Measurements from ENCODE around the gene RGN.
"Not testable (repeated sequence)": the region's sequence is repeated elsewhere in the genome, so short reads cannot be mapped to it uniquely, and the experiment has no call there.

The RGN gene

DNA sequence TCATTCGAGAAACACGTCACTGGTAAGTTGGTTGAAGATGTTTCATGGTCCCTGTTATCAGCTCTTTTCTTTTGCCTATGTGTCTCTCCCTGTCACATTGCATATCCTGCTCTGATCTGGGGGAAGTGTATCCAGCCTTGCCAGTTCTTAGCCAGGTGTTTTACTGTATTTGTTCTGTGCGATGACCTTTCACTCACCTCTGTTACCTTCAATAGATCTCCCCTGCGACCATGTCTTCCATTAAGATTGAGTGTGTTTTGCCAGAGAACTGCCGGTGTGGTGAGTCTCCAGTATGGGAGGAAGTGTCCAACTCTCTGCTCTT is 2.6 kb downstream of the RGN start:
- no peaks in the 10 kb centered on the region for H3K36me3 ChIP-seq (ENCODE audit: control insufficient read depth, insufficient read depth, low read length)
- peaks cover 6% of the 10 kb centered on the region for H3K4me1 ChIP-seq (ENCODE audit: control insufficient read depth, insufficient read depth, low read length, poor library complexity, severe bottlenecking)
- WGBS, 2 experiments (ENCODE audit: insufficient coverage in 2 of 2) = no CpG with 5 or more reads among the region's 5 CpGs
- no peaks in the 10 kb centered on the region for H3K9me3 ChIP-seq (ENCODE audit: control insufficient read depth, low read length)
- H3K4me3 ChIP-seq (ENCODE audit: extremely low read depth, insufficient read depth, low read length, poor library complexity, severe bottlenecking) = no peak overlapping the region
- no peak overlapping the region for H3K27ac ChIP-seq (ENCODE audit: low read depth, low read length, severe bottlenecking)

DNA sequence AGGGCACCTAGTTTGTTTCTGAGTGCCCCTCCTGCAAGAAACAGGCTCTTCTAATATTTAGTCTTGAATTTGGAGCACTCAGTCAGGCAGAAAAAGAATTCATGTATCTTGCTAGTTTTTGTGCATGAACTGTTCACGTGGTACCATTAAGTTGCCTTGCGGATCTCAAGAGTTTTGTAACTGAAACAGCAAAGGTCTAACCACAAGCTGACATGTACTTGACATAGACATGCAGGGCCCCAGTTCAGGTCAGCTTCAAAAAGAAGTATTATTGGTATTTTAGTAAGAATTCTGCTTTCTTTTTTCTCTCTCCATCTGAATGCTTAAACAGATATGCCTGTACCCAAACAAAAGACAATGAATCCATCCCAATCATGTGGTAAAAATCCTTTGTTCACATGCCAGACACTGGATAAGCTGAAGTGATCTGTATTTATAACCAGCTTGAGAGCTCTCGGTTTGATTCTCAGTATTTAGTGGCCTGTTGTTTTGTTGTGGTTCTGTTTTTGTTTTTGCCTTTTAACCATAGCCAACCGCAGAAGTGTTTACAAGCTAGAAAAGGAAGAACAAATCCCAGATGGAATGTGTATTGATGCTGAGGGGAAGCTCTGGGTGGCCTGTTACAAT is 13.0 kb downstream of the RGN start:
- H3K4me1 ChIP-seq (ENCODE audit: control insufficient read depth, insufficient read depth, low read length, poor library complexity, severe bottlenecking) = peaks cover 2% of the 10 kb centered on the region
- H3K4me3 ChIP-seq (ENCODE audit: extremely low read depth, insufficient read depth, low read length, poor library complexity, severe bottlenecking) = no peak overlapping the region
- WGBS, 2 experiments (ENCODE audit: insufficient coverage in 2 of 2) = 0% methylated on average over 1 of the region's 4 CpGs; no CpG with 5 or more reads in 1 of the 2 experiments
- no peaks in the 10 kb centered on the region for H3K9me3 ChIP-seq (ENCODE audit: control insufficient read depth, low read length)
- H3K27ac ChIP-seq (ENCODE audit: low read depth, low read length, severe bottlenecking) = peak overlapping the region; percentile 29
- no peaks in the 10 kb centered on the region for H3K36me3 ChIP-seq (ENCODE audit: control insufficient read depth, insufficient read depth, low read length)

DNA sequence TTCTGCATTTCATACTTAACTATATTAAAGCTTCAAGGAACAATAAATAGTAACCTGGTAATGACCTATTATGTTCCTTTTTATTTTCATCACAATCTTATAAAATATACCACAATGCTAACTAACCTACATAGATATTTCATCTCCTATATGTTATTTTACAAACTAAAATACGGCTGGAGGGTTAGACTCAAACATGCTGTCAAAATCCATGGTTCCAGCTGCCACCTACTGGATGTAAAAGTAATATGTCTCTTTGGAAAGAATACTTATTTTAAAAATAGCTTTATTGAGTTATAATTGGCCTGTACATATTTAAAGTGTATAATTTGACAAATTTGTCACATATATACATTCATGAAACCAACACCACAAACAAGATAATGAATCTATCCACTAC is 15.0 kb downstream of the RGN start:
- no CpG with 5 or more reads among the region's 1 CpG for WGBS, 2 experiments (ENCODE audit: insufficient coverage in 2 of 2)
- Histone ChIP-seq H3K9me3 (ENCODE audit: control insufficient read depth, low read length) (no peaks in the 10 kb centered on the region), H3K4me3 (ENCODE audit: extremely low read depth, insufficient read depth, low read length, poor library complexity, severe bottlenecking) (no peak overlapping the region), H3K27ac (ENCODE audit: low read depth, low read length, severe bottlenecking) (no peak overlapping the region), H3K4me1 (ENCODE audit: control insufficient read depth, insufficient read depth, low read length, poor library complexity, severe bottlenecking) (peaks cover 2% of the 10 kb centered on the region), H3K36me3 (ENCODE audit: control insufficient read depth, insufficient read depth, low read length) (no peaks in the 10 kb centered on the region)

DNA sequence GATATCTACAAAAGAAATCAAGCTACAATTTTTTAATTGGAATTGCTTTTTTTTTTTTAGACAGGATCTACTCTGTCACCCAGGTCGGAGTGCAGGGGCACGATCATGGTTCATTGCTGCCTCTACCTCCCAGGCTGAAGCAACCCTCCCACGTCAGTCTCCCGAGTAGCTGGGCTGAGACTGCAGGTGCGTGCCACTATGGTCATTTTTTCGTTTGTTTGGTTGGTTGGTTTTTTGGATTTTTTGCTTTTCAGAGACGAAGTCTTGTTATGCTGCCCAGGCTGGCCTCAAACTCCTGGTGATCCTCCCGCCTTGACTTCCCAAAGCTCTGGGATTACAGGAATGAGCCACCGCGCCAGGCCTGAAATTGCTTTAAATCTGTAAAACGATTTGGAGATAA is 15.6 kb downstream of the RGN start:
- Histone ChIP-seq H3K4me1 (ENCODE audit: control insufficient read depth, insufficient read depth, low read length, poor library complexity, severe bottlenecking) (peaks cover 2% of the 10 kb centered on the region), H3K4me3 (ENCODE audit: extremely low read depth, insufficient read depth, low read length, poor library complexity, severe bottlenecking) (no peak overlapping the region), H3K9me3 (ENCODE audit: control insufficient read depth, low read length) (no peaks in the 10 kb centered on the region), H3K36me3 (ENCODE audit: control insufficient read depth, insufficient read depth, low read length) (no peaks in the 10 kb centered on the region), H3K27ac (ENCODE audit: low read depth, low read length, severe bottlenecking) (no peak overlapping the region)
- 40 to 89% methylated on average over 2 to 3 of the region's 11 CpGs for WGBS, 2 experiments (ENCODE audit: insufficient coverage in 2 of 2)

DNA sequence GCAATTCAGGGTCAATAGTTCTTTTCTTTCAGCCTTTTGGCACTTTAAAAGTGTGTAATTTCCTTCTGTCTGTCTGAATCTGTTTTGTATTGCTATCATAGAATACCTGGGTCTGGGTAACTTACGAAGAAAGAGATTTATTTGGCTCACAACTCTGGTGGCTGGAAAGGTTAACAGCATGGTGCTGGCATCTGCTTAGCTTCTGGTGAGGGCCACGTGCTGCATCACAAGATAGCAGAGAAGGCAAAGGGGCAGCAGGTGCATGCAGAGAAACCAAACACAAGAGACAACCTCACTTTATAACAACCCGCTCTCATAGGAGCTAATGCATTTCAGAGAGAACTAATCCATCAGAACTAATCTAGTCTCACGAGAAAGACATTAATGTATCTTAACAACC is 18.8 kb downstream of the RGN start:
- Histone ChIP-seq H3K4me3 (ENCODE audit: extremely low read depth, insufficient read depth, low read length, poor library complexity, severe bottlenecking) (no peak overlapping the region), H3K36me3 (ENCODE audit: control insufficient read depth, insufficient read depth, low read length) (no peaks in the 10 kb centered on the region), H3K9me3 (ENCODE audit: control insufficient read depth, low read length) (no peaks in the 10 kb centered on the region), H3K27ac (ENCODE audit: low read depth, low read length, severe bottlenecking) (no peak overlapping the region), H3K4me1 (ENCODE audit: control insufficient read depth, insufficient read depth, low read length, poor library complexity, severe bottlenecking) (no peaks in the 10 kb centered on the region)
- WGBS, 2 experiments (ENCODE audit: insufficient coverage in 2 of 2) = no CpG with 5 or more reads among the region's 4 CpGs

DNA sequence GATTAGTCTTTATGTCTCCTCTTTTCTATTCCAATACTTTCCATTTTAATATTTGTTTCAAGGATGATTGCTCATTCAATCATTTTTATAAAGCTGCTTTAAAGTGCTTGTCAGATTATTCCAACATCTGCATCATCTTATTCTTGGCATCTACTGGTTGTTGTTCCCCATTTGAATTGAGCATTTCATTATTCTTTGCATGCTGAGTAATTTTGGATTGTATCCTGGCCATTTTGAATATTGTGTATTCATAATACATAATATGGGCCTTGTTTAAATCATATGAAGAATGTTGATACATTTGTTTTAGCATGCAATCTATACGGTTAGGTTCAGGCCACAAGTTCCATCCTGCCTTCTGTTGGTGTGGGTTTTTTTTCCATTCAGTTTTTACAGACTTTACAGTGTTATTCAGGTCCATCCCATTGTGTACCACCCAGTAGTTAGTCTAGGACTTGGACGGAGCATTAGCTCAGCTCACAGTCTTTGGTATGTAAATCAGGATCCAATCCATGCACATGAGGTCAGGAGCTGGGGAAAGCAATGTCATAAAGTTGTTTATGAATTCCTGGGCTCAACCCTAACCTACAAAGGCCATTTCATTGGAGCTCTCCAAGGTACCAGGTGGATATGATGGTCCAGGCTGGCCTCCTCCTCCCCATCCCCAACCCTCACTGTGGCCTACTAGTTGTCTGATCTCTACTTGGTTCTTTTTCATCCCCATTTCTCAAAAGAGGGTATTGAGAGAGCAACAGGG is 20.3 kb downstream of the RGN start:
- H3K27ac ChIP-seq (ENCODE audit: low read depth, low read length, severe bottlenecking) = no peak overlapping the region
- no peaks in the 10 kb centered on the region for H3K9me3 ChIP-seq (ENCODE audit: control insufficient read depth, low read length)
- H3K4me3 ChIP-seq (ENCODE audit: extremely low read depth, insufficient read depth, low read length, poor library complexity, severe bottlenecking) = no peak overlapping the region
- no peaks in the 10 kb centered on the region for H3K36me3 ChIP-seq (ENCODE audit: control insufficient read depth, insufficient read depth, low read length)
- WGBS, 2 experiments (ENCODE audit: insufficient coverage in 2 of 2) = 80% methylated on average over 1 of the region's 2 CpGs; no CpG with 5 or more reads in 1 of the 2 experiments
- no peaks in the 10 kb centered on the region for H3K4me1 ChIP-seq (ENCODE audit: control insufficient read depth, insufficient read depth, low read length, poor library complexity, severe bottlenecking)

DNA sequence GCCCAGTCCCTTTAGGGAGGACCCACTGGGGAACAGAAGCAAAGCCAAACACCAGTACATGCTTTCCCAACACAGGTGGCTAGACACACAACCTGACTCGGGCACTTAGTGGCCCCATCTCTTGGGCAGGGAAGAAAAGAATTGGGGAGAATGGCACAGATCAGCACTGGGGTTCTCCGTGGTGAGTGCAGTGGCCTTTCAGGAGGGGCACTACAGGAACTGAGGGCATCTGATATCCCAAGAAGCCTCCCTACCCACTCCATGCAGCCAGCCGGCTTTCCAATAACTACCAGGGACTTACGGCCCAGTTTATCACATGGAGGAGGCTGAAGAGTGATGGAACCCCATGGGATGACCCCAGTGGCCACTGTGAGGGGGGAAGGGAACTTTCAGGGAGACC is 23.0 kb downstream of the RGN start:
- Histone ChIP-seq H3K36me3 (ENCODE audit: control insufficient read depth, insufficient read depth, low read length) (no peaks in the 10 kb centered on the region), H3K4me3 (ENCODE audit: extremely low read depth, insufficient read depth, low read length, poor library complexity, severe bottlenecking) (no peak overlapping the region), H3K4me1 (ENCODE audit: control insufficient read depth, insufficient read depth, low read length, poor library complexity, severe bottlenecking) (no peaks in the 10 kb centered on the region), H3K27ac (ENCODE audit: low read depth, low read length, severe bottlenecking) (no peak overlapping the region), H3K9me3 (ENCODE audit: control insufficient read depth, low read length) (no peaks in the 10 kb centered on the region)
- WGBS, 2 experiments (ENCODE audit: insufficient coverage in 2 of 2) = no CpG with 5 or more reads among the region's 4 CpGs

DNA sequence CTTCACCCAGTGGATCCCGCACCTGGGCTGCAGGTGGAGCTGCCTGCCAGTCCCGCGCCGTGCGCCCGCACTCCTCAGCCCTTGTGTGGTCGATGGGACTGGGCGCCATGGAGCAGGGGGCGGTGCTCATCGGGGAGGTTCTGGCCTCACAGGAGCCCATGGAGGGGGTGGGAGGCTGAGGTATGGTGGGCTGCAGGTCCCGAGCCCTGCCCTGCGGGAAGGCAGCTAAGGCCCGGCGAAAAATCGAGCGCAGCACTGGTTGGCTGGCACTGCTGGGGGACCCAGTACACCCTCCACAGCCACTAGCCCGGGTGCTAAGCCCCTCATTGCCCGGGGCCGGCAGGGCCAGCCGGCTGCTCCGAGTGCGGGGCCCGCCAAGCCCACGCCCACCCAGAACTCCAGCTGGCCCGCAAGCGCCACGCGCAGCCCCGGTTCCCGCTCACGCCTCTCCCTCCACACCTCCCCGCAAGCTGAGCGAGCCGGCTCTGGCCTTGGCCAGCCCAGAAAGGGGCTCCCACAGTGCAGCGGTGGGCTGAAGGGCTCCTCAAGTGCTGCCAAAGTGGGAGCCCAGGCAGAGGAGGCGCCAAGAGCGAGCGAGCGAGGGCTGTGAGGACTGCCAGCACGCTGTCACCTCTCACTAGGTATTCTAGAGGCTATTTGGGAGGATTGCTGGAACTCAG is 32.8 kb downstream of the RGN start:
- not testable (repeated sequence) for H3K4me3 ChIP-seq (ENCODE audit: extremely low read depth, insufficient read depth, low read length, poor library complexity, severe bottlenecking); H3K9me3 ChIP-seq (ENCODE audit: control insufficient read depth, low read length); H3K27ac ChIP-seq (ENCODE audit: low read depth, low read length, severe bottlenecking); H3K4me1 ChIP-seq (ENCODE audit: control insufficient read depth, insufficient read depth, low read length, poor library complexity, severe bottlenecking); H3K36me3 ChIP-seq (ENCODE audit: control insufficient read depth, insufficient read depth, low read length)
- WGBS, 2 experiments (ENCODE audit: insufficient coverage in 2 of 2) = 83% methylated on average over 1 of the region's 40 CpGs; no CpG with 5 or more reads in 1 of the 2 experiments

DNA sequence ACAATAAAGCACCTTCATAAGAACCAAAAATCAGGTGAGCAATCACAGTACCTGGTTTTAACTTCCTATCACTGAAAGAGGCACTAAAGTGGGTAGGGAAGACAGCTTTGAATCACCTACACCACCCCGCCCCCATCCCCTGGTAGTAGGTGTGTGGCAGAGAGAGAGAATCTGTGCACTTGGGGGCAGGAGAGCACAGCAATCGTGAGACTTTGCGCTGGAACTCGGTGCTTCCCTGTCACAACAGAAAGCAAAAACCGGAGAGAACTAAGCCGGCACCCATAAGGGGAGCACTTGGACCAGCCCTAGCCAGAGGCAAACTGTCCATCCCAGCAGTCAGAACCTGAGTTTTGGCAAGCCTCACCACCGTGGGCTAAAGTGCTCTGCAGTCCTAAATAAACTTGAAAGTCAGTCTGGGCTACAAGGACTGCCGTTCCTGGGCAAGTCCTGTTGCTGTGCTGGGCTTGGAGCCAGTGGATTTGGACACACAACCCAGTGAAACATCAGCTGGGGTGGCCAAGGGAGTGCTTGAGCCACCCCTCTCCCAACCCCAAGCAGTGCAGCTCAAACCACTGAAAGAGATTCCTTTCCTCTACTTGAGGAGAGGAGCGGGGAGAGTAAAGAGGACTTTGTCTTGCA is 34.2 kb downstream of the RGN start:
- Histone ChIP-seq H3K4me1 (ENCODE audit: control insufficient read depth, insufficient read depth, low read length, poor library complexity, severe bottlenecking) (no peaks in the 10 kb centered on the region), H3K36me3 (ENCODE audit: control insufficient read depth, insufficient read depth, low read length) (no peaks in the 10 kb centered on the region), H3K9me3 (ENCODE audit: control insufficient read depth, low read length) (no peaks in the 10 kb centered on the region), H3K27ac (ENCODE audit: low read depth, low read length, severe bottlenecking) (no peak overlapping the region), H3K4me3 (ENCODE audit: extremely low read depth, insufficient read depth, low read length, poor library complexity, severe bottlenecking) (no peak overlapping the region)
- 39 to 60% methylated on average over 2 to 3 of the region's 9 CpGs for WGBS, 2 experiments (ENCODE audit: insufficient coverage in 2 of 2)

DNA sequence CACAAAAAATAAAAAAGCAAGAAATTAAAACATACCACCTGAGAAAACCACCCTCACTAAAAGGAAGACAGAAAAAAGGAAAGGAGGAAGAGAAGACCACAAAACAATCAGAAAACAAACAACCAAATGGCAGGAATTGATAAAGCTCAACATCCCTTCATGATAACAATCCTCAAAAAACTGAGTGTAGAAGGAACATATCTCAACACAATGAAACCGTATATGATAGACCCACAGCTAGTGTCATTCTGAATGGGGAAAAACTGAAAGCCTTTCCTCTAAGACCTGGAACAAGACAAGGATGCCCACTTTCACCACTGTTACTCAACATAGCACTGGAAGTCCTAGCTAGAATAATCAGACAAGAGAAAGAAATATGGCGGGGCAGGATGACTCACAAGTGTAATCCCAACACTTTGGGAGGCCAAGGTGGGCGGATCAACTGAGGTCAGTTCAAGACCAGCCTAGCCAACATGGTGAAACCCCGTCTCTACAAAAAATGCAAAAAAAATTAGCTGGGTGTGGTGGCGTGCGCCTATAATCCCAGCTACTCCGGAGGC is 38.4 kb downstream of the RGN start:
- not testable (repeated sequence) for H3K36me3 ChIP-seq (ENCODE audit: control insufficient read depth, insufficient read depth, low read length); H3K27ac ChIP-seq (ENCODE audit: low read depth, low read length, severe bottlenecking); H3K9me3 ChIP-seq (ENCODE audit: control insufficient read depth, low read length); H3K4me1 ChIP-seq (ENCODE audit: control insufficient read depth, insufficient read depth, low read length, poor library complexity, severe bottlenecking); H3K4me3 ChIP-seq (ENCODE audit: extremely low read depth, insufficient read depth, low read length, poor library complexity, severe bottlenecking)
- 86 to 97% methylated on average over 4 to 5 of the region's 7 CpGs for WGBS, 2 experiments (ENCODE audit: insufficient coverage in 2 of 2)

Data from mesodermal cell (in vitro differentiated cells).